SK-N-SH treated with all-trans-retinoic acid at 6 μM for 48 hours (cell line): ENCODE data around the gene EEF1G.

Experiments used
- ARNTL ChIP-seq: fragments of 450-650 bp; formaldehyde crosslinking; IDR thresholded peaks from 2 replicates; pipeline ENCODE4 v1.5.0; 2020; ENCODE audit warnings: low read depth, mild to moderate bottlenecking, moderate library complexity, borderline replicate concordance
- BACH2 ChIP-seq: fragments of 250-450 bp; sonication (Bioruptor Pico); IDR thresholded peaks from 2 replicates; pipeline ENCODE4 v1.9.0; 2021; ENCODE audit warnings: mild to moderate bottlenecking, borderline replicate concordance
- CREB5 ChIP-seq: fragments of 250-450 bp; sonication (Bioruptor Pico); IDR thresholded peaks from 2 replicates; pipeline ENCODE4 v1.5.1; 2020; ENCODE audit warnings: low read depth, mild to moderate bottlenecking, moderate library complexity
- PATZ1 ChIP-seq: fragments of 250-450 bp; sonication (Bioruptor Pico); IDR thresholded peaks from 2 replicates; pipeline ENCODE4 v1.8.0; 2020; ENCODE audit warnings: mild to moderate bottlenecking, moderate library complexity, borderline replicate concordance
- RARB ChIP-seq: fragments of 250-450 bp; sonication (Bioruptor Pico); IDR thresholded peaks from 2 replicates; pipeline ENCODE4 v1.8.0; 2021; ENCODE audit warnings: mild to moderate bottlenecking, moderate library complexity
- SNAI2 ChIP-seq: fragments of 250-450 bp; sonication (Bioruptor Pico); IDR thresholded peaks from 2 replicates; pipeline ENCODE4 v1.5.0; 2020; ENCODE audit warnings: mild to moderate bottlenecking, moderate library complexity
- ZFP30 ChIP-seq: fragments of 450-650 bp; formaldehyde crosslinking; IDR thresholded peaks from 2 replicates; pipeline ENCODE4 v1.5.0; 2022; ENCODE audit warnings: mild to moderate bottlenecking, moderate library complexity

- TF ChIP-seq ARNTL (CRISPR knock-in tag) (no peak), RARB (no peak), PATZ1 (no peak), SNAI2 (CRISPR knock-in tag) (no peak), ZFP30 (CRISPR knock-in tag) (no peak), CREB5 (CRISPR knock-in tag) (no peak), BACH2 (CRISPR knock-in tag) (no peak)
Observed at GRCh38 chr11:62542111-62542745, 31.5 kb downstream of the EEF1G start.
